ENCODE results near the gene EIF6. TPM values are rescaled to one million over a fixed set of nuclear protein-coding genes. Genes with fewer than 3 reads are reported as not detected.

Gene EIF6
- total and polyA plus RNA-seq, 2 of the 8 experiments (the other 6 are each of a cell fraction or from before 2014, with no cell fraction given), result 184 to 319 TPM

- Histone ChIP-seq H3K4me3 (ENCODE audit: extremely low read depth in 1 of 4, insufficient read depth in 2 of 4, low read depth in 3 of 4, low read length in 4 of 4) (no peak overlapping the region), H4K20me1 (replicated peaks in 1 of 2; ENCODE audit: control insufficient read depth in 1 of 2, insufficient read depth in 2 of 2, low read length in 2 of 2) (no peaks in the 10 kb centered on the region), H3K4ac (replicated peaks; ENCODE audit: insufficient read length, low read depth, low read length) (no peak overlapping the region), H4K8ac (ENCODE audit: extremely low read depth, insufficient read depth, low read length) (no peak overlapping the region), H3K9me3 (ENCODE audit: insufficient read depth in 2 of 2, low read depth in 1 of 2, low read length in 1 of 2) (no peaks in the 10 kb centered on the region), H2BK20ac (ENCODE audit: low read length) (no peak overlapping the region), H3K23ac (ENCODE audit: insufficient read length) (no peak overlapping the region), H2BK120ac (replicated peaks; ENCODE audit: low read depth, low read length) (no peak overlapping the region), H3K9ac (replicated peaks in 1 of 4; ENCODE audit: extremely low read depth in 1 of 4, low read depth in 3 of 4, low read length in 3 of 4) (no peak overlapping the region), H2BK5ac (ENCODE audit: low read depth, low read length) (no peak overlapping the region), H3K4me1 (replicated peaks in 1 of 4; ENCODE audit: control insufficient read depth in 3 of 4, insufficient read depth in 4 of 4, low read length in 3 of 4) (peaks cover 2 to 7% (median 3%) of the 10 kb centered on the region in 4 experiments; a peak in 4 of 7 replicates), H3K27ac (ENCODE audit: low read depth, low read length) (no peak overlapping the region), H3K79me2 (ENCODE audit: control insufficient read depth in 1 of 2, insufficient read depth in 2 of 2, low read length in 2 of 2) (no peaks in the 10 kb centered on the region), H3K23me2 (ENCODE audit: low read depth, low read length) (no peaks in the 10 kb centered on the region; the same call in 1 of the 2 replicates), H2BK15ac (ENCODE audit: low read length) (no peak overlapping the region), H3K56ac (replicated peaks; ENCODE audit: insufficient read length, low read depth, low read length) (no peak overlapping the region), H2BK12ac (ENCODE audit: low read depth, low read length) (no peak overlapping the region), H3K18ac (ENCODE audit: extremely low read depth, low read length) (no peak overlapping the region), H2AFZ (ENCODE audit: low read length) (no peak overlapping the region), H4K91ac (replicated peaks; ENCODE audit: insufficient read length, low read length) (no peak overlapping the region), H3K14ac (ENCODE audit: insufficient read length) (no peak overlapping the region), H2AK5ac (ENCODE audit: low read depth, low read length) (no peak overlapping the region), H3K4me2 (ENCODE audit: insufficient read depth in 1 of 2, low read depth in 2 of 2, low read length in 2 of 2) (no peak overlapping the region), H4K5ac (ENCODE audit: insufficient read length, low read depth, low read length) (no peak overlapping the region), H3K36me3 (ENCODE audit: control insufficient read depth in 2 of 4, insufficient read depth in 4 of 4, low read length in 3 of 4) (no peaks in the 10 kb centered on the region), H3K79me1 (ENCODE audit: low read depth, low read length) (no peaks in the 10 kb centered on the region), H3K27me3 (replicated peaks in 1 of 4; ENCODE audit: control insufficient read depth in 3 of 4, extremely low read depth in 1 of 4, insufficient read depth in 3 of 4, low read length in 3 of 4) (no peaks in the 10 kb centered on the region)
- POLR2A ChIA-PET (ENCODE audit: partially characterized antibody), result interaction anchor here (1.3 kb wide), 1 partner anchor 26 kb away, joined by 3 read pairs; no protein-coding TSS in a partner anchor
- FAIRE-seq (no peak), DNase-seq (ENCODE audit: low read depth in 1 of 2, low spot score in 2 of 2) (no peak)
- CTCF ChIA-PET (ENCODE audit: partially characterized antibody), result interaction anchor here (1.2 kb wide), 1 partner anchor 93 kb away, joined by 3 read pairs; no protein-coding TSS in a partner anchor
- TF ChIP-seq YY1 (IDR thresholded peaks at IDR 0.05; ENCODE audit: low read depth, low read length) (no peak), CREB1 (IDR thresholded peaks at IDR 0.05) (no peak), TEAD4 (IDR thresholded peaks at IDR 0.05; ENCODE audit: low read depth, low read length) (no peak), SRF (IDR thresholded peaks at IDR 0.05; ENCODE audit: low read depth, low read length) (no peak), JUN (IDR thresholded peaks at IDR 0.05; ENCODE audit: low read depth, low read length) (no peak), CTBP2 (IDR thresholded peaks at IDR 0.05; ENCODE audit: borderline replicate concordance, insufficient read depth, insufficient read length, low read length) (no peak), POU5F1 (IDR thresholded peaks at IDR 0.05; ENCODE audit: low read depth, low read length) (no peak), GABPA (IDR thresholded peaks at IDR 0.05; ENCODE audit: borderline replicate concordance, insufficient read depth, low read length) (no peak), NANOG (IDR thresholded peaks at IDR 0.05; ENCODE audit: insufficient read depth, low read depth, low read length, poor library complexity, severe bottlenecking) (no peak), EZH2 (IDR thresholded peaks at IDR 0.05; ENCODE audit: low read depth, low read length, severe bottlenecking) (no peak), TAF1 (IDR thresholded peaks at IDR 0.05; ENCODE audit: low read depth, low read length) (no peak), POLR2AphosphoS5 (IDR thresholded peaks at IDR 0.05; ENCODE audit: low read depth, low read length) (no peak), ATF2 (IDR thresholded peaks at IDR 0.05; ENCODE audit: low read length) (no peak)
These were observed 47.1 kb downstream of the EIF6 start for GRCh38 chr20:35237486-35237885.

All from H1 (cell line).